Posterior cingulate gyrus (tissue), 11 donors: ENCODE data around the gene EPHA1.

ENCODE experiments used
- DNase-seq, 10 donors: peaks; one replicate each; pipeline versions ENCODE4 v3.0.0 to v3.0.0-alpha.2; 2020 to 2021; ENCODE audit warnings: mixed read lengths in 3 of 10
- intact Hi-C: fragments of 100-400 bp; cut with DNase I; formaldehyde crosslinking; loops from one replicate; pipeline ENCODE4 v1.15.1; 2023

Gene EPHA1

DNA sequence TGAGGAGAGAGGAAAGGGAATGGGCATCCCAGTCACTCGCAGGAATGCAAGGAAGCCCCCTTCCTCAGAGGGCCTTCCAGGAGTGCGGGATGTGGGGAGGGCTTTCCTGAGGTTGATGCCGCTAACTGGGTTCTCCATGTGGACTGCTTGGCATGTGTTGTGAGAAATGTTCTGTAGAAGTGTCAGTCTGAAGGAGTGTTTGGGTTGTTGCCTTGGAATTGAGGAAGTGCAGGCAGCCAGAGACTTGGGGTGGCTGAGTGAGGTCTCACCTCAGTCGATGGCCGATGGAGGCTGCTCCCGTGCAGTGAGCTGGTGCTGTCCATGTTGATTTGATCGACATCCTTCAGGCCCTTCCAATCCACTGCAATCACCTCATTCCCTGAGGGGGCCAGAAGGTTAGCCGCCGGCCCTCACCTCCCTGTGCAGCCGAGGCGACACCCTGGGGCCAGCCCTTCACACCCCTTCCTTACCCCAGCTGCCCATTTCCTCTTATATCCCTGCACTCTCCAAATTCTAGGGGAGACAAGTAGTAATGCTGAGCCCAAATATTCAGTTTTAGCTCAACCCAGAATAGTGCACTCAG, 48.8 kb downstream of the EPHA1 start:
- intact Hi-C loops, result loop anchor here (10.0 kb wide), 1 partner anchor 55 kb away; no protein-coding TSS in a partner anchor
- peak in 1 of 10 donors; percentile 62 for DNase-seq

DNA sequence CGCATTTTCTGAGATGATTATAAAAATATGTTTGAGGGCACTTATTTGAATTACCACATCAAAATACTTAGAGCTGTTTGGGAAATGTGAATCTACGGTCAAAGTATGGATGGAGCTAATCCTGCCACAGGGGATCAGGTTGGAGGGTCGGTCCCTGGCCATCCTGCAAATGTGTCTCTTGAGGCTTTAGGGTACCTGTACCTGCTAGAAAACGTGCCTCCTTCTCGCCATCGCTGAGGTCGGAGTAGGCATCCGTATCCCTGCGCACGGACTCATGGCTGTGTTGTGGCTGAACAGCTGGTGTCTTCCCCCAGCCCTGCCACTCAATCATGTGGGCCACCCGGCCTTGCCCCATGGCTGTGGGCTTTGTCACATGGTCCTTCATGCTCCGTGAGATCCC, 50.0 kb downstream of the EPHA1 start:
- no peak for DNase-seq
- intact Hi-C loops, result loop anchor here (10.0 kb wide), 1 partner anchor 56 kb away; no protein-coding TSS in a partner anchor

DNA sequence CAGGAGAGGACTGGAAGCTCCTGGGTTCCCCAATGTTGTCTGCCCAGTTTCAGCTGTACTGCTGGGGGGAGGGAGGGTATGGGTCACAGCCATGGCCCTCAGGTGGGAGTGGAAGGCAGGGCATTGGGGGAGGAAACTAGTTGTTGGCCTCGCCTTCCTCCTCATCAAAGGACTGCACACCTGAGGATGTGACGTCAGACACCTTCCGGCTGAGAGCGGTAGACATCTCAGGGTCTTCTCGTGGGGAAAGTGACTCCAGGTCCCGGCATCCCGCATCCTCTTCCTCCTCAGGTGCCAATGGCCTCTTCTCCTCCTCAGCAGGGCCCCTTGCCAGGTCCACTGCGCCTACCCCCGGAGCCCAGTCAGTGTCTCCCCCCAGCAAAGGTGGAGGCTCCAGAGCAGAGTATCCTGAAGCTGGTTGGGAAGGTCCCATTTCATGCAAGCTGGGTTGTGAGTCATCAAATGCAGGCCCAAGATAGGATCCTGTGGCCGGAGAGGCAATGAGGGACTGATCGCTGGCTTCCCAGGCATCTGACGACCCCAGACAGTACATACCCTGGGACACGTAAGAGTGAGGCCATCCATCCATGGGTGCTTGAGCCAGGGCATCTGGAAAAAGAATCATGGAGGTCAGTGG, 52.1 kb downstream of the EPHA1 start:
- intact Hi-C loops, result loop anchor here (10.0 kb wide), 1 partner anchor 58 kb away; no protein-coding TSS in a partner anchor
- DNase-seq, result no peak

DNA sequence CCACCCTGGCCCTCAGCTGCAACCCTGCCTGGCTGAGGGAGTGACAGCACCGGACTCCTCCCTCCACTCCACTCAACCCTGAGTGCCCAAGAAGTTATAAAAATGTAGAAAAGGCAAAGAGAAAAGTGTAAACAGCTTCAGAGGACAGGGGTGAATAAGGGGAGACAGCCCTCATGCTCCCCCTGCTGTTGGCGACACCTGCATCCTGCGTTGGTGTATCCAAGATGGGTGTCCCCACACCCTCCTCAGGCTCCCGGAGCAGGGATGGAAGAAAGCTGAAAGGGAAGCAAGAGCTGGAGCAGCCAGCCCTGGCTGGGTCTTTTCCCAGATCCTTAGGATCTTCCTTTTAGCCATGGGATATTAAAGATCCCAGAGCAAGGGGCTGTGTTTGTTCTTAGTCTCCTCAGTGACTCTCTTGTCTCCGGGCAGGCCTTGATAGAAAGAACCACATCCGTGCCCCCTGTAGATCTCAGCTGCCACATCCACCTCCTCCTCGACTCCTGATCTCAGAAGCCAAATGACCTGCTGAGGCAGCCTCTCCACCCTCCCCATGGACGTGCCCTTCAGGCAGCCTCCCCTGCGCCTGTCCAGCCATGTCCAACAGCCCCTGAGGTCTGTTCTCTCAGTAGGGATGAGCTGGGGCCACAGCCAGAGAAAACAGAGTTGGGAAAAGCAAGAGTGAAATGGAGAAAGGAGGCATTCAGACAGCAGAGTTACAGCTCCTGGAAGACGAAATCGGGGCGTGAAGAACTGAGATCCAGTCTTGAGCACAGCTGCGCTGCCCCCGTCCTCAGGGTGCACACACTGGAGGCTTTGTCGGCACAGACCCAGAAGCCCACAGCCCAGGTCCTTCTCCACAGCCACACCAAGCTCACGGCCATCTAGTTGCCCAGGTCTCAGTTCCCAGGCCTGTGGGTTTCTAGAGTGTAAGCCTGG, 52.9 kb downstream of the EPHA1 start:
- DNase-seq, result peak in 1 of 10 donors; percentile 67
- intact Hi-C loops, result loop anchor here (10.0 kb wide), 1 partner anchor 59 kb away; no protein-coding TSS in a partner anchor

DNA sequence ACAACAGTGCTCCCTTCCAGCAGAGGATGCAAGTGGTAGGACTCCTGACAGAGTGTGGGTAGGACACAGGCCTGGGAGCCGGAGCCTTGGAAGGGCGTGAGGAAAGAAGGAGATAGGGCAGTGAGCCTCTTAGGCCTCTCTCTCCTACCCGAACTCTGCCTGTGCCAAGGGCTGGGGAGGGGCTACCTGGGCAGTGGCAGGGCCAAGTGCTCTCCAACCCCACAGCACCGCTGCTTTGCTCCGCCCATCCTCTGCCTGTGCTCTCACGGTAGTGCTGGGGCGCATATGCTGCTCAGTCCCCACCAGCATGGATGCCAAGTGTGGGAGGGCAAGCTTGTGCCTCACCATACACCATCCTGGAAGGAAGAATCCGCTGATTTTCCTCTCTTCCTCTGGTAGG, 53.7 kb downstream of the EPHA1 start:
- DNase-seq, result peak in 1 of 10 donors; percentile 64
- intact Hi-C loops, result loop anchor here (5.0 to 10.0 kb wide), 2 partner anchors 38 to 60 kb away; partner anchors contain the start of gene CLCN1

DNA sequence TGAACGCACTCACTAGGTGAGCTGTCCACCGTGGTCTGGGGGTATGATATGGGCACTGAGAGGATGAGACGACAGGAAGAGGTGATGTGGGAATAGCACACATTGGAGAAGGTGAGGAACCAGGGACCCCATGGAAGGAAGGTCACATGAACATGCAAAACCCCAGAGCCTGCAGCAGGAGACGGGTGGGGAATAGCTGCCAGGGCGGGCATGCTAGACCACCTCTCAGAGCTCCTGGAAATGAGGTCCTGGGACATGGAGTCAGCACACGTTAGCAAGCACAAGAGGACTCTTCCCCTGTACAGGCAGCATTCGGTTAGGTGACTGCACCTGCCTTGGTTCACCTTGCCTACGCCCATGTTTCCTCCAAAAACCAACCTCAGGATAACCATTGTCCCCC, 54.3 kb downstream of the EPHA1 start:
- intact Hi-C loops, result loop anchor here (5.0 to 10.0 kb wide), 2 partner anchors 37 to 60 kb away; partner anchors contain the start of gene CLCN1
- peak in 1 of 10 donors; percentile 55 for DNase-seq

DNA sequence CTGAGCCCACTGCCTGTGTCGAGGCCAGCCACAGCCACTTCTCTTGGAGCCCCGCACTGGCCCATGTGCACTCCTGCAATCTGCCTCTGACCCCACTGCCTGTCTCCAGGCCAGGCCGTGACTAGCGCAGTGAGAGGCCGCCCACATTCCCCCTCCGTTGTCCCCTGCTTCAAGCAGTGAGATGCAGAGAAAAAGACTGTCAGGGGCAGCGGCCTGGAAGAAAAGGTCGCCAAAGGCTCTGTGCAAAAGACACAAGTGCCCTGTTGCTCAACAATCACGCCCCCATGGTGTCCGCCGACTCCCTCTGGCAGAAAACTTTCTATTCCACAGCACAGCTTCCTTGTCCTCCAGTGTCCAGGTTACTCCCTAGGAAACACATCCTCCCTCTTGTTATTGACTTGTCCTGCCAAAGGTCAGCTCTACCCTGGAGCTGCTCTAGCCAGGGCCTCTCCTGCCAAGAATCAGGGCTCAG, 56.1 kb downstream of the EPHA1 start:
- no peak for DNase-seq
- intact Hi-C loops, result loop anchor here (5.0 to 10.0 kb wide), 2 partner anchors 35 to 62 kb away; partner anchors contain the start of gene CLCN1

DNA sequence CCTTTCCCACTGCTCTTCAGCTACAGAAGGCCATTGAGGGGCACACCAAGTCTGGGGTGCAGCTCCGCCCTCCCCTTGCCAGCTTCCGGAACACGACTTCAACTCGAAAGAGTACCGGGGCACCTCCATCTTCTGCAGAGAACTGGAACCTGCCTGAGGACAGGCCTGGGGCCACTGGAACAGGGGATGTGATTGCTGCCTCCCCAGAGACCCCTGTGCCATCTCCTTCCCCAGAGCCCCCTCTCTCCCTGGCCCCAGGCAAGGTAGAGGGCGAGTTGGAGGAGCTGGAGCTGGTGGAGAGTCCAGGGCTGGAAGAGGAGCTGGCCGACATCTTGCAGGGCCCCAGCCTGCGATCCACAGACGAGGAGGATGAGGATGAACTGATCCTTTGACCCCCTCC, 57.1 kb downstream of the EPHA1 start:
- intact Hi-C loops, result loop anchor here (5.0 to 10.0 kb wide), 2 partner anchors 34 to 63 kb away; partner anchors contain the start of gene CLCN1
- peak in 1 of 10 donors; percentile 78 for DNase-seq

DNA sequence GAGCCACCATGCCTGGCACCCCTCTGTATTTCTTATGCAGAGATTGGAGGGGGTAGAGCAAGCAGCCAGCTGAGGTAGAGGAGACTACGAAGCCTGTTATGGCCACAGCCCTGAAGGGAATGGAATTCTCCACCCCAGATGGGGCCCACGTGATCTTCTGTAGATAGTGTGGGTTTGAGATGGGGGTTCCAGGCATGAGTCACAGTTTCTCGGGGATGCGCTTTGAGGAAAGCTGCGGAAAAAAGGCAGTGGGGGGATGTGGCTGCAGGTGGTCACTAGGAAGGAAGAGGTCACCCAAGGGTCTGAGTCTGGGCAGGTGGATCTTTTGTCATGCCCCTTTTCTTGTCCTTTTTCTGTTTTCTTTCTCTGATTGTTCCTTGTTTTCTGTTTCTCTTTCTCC, 57.6 kb downstream of the EPHA1 start:
- intact Hi-C loops, result loop anchor here (5.0 to 10.0 kb wide), 2 partner anchors 34 to 64 kb away; partner anchors contain the start of gene CLCN1
- DNase-seq, result peak in 6 of 10 donors; percentile 53 to 94 (median 70)

DNA sequence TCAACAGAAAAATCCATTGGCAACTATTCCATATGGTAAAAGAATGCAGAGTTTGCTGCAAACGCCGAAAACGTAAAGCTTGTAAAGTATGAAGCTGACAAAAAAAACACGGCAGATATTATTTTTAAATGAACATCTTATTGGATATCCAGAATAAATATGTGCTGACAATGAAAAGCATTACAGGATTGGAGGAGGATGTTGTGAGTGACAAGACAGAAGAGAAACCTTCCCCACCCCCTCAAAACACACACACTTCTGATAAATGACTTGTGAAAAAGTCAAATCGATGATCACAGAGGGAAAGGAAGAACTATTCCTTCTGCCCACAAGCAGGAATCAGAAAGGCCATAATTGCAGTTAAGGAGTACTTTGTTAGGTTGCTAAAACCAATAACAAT, 60.7 kb downstream of the EPHA1 start:
- intact Hi-C loops, result no loop called here
- no peak for DNase-seq

DNA sequence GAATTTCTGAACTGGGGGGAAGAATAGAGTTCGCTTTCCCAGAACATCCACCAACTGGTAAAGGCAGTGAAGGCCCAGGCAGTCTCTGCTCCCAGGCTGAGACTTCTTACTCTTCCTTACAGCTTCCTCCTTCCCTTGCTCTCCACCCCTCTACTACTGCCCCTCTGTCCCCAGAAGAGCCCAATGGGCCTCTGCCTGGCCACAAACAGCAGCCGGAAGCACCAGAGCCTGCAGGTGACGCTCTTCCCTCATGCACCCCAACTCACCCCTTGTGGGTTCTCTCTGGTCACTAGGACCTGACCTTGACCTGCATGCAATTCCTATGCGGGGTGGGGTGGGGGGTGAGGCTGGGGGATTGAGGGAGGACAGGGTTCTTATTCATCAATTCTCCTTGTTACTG, 62.6 kb downstream of the EPHA1 start:
- DNase-seq, result peak in 1 of 10 donors; percentile 7
- intact Hi-C loops, result no loop called here

DNA sequence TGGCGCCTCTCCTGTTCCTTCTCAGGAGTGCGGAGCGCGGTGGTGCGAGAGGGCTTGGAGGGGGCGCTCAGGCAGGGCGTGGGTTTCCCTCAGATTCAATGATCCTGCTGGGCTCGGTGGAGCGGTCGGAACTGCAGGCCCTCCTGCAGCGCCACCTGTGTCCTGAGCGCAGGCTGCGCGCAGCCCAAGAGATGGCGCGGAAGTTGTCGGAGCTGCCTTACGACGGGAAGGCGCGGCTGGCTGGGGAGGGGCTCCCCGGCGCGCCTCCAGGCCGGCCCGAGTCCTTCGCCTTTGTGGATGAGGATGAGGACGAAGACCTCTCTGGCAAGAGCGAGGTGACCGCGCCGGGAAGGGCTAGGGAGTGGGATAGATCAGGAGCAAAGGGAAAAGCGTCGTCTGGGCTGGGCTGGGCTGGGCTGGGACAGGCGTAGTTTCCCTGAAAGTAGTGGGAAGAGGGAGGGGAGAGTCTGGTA, 63.2 kb downstream of the EPHA1 start:
- intact Hi-C loops, result no loop called here
- DNase-seq, result peak in 4 of 10 donors; percentile 35 to 89 (median 63)

DNA sequence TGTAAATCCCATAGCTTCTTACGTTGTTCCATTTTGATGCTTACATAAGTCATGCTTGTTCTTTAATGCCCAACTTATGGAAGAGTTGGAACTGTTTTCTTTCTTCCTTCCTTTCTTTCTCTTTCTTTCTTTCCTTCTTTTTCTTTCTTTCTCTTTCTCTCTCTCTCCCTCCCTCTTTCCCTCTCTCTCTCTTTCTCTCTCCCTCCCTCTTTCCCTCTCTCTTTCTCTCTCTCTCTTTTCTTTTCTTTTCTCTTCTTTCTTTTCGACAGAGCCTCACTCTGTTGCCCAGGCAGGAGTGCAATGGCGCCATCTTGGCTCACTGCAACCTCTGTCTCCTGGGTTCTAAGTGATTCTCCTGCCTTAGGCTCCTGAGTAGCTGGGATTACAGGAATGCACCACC, 65.1 kb downstream of the EPHA1 start:
- intact Hi-C loops, result no loop called here
- no peak for DNase-seq

DNA sequence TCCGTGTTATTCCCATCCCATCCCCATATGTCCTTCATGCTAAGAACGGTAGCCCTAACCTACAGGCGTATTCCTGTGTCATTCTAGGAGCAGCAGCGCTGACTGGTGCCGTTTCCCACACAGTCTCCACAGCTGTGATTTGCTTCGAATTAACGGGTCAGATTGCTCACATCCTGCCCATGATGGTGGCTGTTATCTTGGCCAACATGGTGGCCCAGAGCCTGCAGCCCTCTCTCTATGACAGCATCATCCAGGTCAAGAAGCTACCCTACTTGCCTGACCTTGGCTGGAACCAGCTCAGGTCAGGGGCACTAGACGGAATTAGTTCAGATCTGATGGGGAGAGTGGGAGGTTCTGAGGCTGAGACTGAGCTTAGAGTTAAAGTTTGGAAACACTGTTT, 66.8 kb downstream of the EPHA1 start:
- intact Hi-C loops, result no loop called here

More for the DNA sequence above, 66.8 kb downstream of the EPHA1 start:
- peak in 1 of 10 donors; percentile 6 for DNase-seq
